Osteocyte (in vitro differentiated cells): Measurements from ENCODE around the gene ANKRD12. TPM values are rescaled to one million over a fixed set of nuclear protein-coding genes. Genes with fewer than 3 reads are reported as not detected.
A peak's percentile ranks its signal among the peaks of the same experiment; 100 is the strongest.

Experiments used
- DNase-seq: peaks from one replicate; pipeline ENCODE4 v3.0.0; 2021; ENCODE audit warnings: mixed read lengths; ENCODE audit not compliant: unreplicated experiment; ENCODE audit errors: extremely low spot score
- H3K27ac Mint-ChIP-seq: one replicate; pipeline ENCODE4 v1.8.0; 2021; ENCODE audit warnings: mild to moderate bottlenecking, mixed read lengths; ENCODE audit not compliant: unreplicated experiment
- H3K27me3 Mint-ChIP-seq: one replicate; pipeline ENCODE4 v1.8.0; 2021; ENCODE audit warnings: mixed read lengths; ENCODE audit not compliant: unreplicated experiment
- H3K36me3 Mint-ChIP-seq: one replicate; pipeline ENCODE4 v1.8.0; 2021; ENCODE audit warnings: mixed read lengths; ENCODE audit not compliant: unreplicated experiment
- H3K4me1 Mint-ChIP-seq: one replicate; pipeline ENCODE4 v1.8.0; 2021; ENCODE audit warnings: mixed read lengths; ENCODE audit not compliant: unreplicated experiment
- H3K4me3 Mint-ChIP-seq: one replicate; pipeline ENCODE4 v1.8.0; 2021; ENCODE audit warnings: mild to moderate bottlenecking, moderate library complexity, mixed read lengths; ENCODE audit not compliant: unreplicated experiment
- H3K9me3 Mint-ChIP-seq: one replicate; pipeline ENCODE4 v1.8.0; 2021; ENCODE audit warnings: mixed read lengths; ENCODE audit not compliant: unreplicated experiment
- total RNA-seq: library from RNA; stranded (reverse); gene quantifications from 2 replicates; pipeline ENCODE4 v1.2.1, GENCODE V29; 2021
- TF ChIP-seq, protein P1 (sequence below): fragments of 200-600 bp; sonication (generic); IDR thresholded peaks from 2 replicates; pipeline ENCODE4 v1.5.0; 2021; ENCODE audit warnings: antibody characterized with exemption, mild to moderate bottlenecking, moderate library complexity

Gene ANKRD12
- total RNA-seq, 1 donor from 2014 or later = 40.0 TPM

DNA sequence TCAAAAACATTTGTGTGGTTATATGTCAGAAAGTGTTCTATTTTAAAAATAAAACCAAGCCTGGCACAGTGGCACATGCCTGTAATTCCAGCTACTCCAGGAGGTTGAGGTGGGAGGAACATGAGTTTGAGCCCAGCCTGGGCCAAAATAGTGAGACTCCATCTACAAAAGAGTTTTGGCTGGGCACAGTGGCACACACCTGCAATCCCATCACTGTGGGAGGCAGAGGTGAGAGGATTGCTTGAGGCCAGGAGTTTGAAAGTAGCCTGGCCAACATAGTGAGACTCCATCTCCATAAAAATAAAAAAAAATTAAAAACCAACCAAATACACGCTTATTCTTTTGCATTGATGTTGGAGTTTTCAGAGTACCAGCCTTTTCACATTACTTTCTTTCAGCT, 9.6 kb downstream of the ANKRD12 start:
- Mint-ChIP-seq H3K27me3 (no peaks in the 10 kb centered on the region), H3K4me1 (peaks cover 33% of the 10 kb centered on the region), H3K27ac (no peak overlapping the region), H3K9me3 (no peaks in the 10 kb centered on the region), H3K36me3 (peaks cover 2% of the 10 kb centered on the region), H3K4me3 (no peak overlapping the region)
- TF ChIP-seq, protein P1, sequence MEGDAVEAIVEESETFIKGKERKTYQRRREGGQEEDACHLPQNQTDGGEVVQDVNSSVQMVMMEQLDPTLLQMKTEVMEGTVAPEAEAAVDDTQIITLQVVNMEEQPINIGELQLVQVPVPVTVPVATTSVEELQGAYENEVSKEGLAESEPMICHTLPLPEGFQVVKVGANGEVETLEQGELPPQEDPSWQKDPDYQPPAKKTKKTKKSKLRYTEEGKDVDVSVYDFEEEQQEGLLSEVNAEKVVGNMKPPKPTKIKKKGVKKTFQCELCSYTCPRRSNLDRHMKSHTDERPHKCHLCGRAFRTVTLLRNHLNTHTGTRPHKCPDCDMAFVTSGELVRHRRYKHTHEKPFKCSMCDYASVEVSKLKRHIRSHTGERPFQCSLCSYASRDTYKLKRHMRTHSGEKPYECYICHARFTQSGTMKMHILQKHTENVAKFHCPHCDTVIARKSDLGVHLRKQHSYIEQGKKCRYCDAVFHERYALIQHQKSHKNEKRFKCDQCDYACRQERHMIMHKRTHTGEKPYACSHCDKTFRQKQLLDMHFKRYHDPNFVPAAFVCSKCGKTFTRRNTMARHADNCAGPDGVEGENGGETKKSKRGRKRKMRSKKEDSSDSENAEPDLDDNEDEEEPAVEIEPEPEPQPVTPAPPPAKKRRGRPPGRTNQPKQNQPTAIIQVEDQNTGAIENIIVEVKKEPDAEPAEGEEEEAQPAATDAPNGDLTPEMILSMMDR = no peak
- no peak for DNase-seq

DNA sequence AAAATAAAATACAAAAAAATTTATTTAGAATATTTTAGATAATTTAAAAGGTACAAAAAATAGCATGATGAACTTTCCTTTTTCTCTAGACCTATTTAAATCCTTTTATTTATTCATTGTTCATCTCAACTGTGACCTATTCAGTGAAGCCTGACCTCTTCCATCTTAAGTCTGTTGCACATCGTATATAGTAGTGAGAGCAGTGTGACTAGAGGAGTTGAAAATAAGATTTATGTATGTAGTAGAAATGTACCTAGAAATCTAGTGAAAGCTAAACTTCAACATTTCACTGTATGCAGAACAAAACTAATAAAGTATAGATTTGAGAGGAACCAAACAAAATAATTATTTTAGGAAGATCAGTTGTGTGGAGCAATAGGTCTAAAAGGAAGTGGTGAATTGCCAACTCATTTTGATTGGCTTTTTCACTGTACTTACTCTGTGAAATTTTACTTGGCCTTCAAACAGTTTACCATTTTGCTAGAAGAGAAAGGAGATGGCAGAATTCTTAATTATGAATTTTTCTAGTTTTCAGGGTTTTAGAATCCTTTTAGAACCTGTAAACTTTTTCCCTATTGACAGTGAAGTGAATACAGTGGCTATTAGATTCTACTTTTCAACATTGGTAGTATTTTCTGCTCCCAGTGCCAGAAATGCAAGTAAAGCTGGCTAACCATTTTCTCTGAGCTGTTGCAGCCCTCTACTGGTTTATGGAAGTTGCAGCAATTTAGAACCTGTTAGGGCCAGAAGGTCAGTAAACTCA, 11.0 kb downstream of the ANKRD12 start:
- Mint-ChIP-seq H3K4me1 (peaks cover 26% of the 10 kb centered on the region), H3K4me3 (no peak overlapping the region), H3K27me3 (no peaks in the 10 kb centered on the region), H3K27ac (peak overlapping the region; percentile 69), H3K9me3 (no peaks in the 10 kb centered on the region), H3K36me3 (peaks cover 2% of the 10 kb centered on the region)
- DNase-seq = no peak
- TF ChIP-seq, protein P1 = peak; percentile 80

DNA sequence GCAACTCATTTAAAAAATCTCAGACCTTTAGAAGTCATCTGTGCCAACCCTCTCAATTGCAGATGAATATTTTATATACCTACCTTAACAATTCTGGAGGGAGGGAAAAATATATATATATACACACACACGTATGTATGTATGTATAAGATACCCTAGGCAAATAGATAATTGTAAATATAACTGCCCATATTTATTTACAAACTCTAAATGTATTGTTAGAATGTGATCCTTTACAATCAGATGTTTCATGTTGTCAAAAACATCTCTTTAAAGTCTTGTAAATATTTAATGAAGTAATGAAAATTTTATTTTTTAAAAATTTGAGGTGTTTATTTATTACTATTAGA, 11.6 kb downstream of the ANKRD12 start:
- TF ChIP-seq, protein P1 = no peak
- no peak overlapping the region for H3K27ac Mint-ChIP-seq
- H3K4me1 Mint-ChIP-seq = peaks cover 26% of the 10 kb centered on the region

DNA sequence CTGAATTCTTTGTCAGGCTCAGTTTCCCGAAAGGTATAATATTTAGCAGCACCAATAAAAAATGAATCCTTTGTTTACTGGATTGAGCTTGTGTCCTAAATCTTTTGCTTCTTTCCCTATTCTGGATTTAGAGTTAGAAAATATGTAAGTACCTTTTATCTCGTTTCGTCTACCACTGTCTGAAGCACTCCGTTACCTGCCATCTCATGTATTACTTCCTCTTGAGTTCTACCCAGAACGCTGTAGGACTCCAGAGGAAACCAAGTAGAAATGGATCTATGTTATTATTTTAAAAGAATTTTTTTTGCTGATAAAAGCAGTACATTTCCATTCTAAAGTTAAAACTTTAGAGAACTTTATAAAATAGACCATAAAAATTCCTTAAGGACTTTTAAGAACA, 13.5 kb downstream of the ANKRD12 start:
- Mint-ChIP-seq H3K27ac (no peak overlapping the region), H3K4me1 (peaks cover 29% of the 10 kb centered on the region), H3K27me3 (no peaks in the 10 kb centered on the region), H3K36me3 (peaks cover 2% of the 10 kb centered on the region), H3K4me3 (no peak overlapping the region), H3K9me3 (no peaks in the 10 kb centered on the region)
- TF ChIP-seq, protein P1 = no peak
- DNase-seq = no peak

More for the DNA sequence above, 11.6 kb downstream of the ANKRD12 start:
- Mint-ChIP-seq H3K9me3 (no peaks in the 10 kb centered on the region), H3K36me3 (peaks cover 2% of the 10 kb centered on the region), H3K4me3 (no peak overlapping the region), H3K27me3 (no peaks in the 10 kb centered on the region)
- no peak for DNase-seq

DNA sequence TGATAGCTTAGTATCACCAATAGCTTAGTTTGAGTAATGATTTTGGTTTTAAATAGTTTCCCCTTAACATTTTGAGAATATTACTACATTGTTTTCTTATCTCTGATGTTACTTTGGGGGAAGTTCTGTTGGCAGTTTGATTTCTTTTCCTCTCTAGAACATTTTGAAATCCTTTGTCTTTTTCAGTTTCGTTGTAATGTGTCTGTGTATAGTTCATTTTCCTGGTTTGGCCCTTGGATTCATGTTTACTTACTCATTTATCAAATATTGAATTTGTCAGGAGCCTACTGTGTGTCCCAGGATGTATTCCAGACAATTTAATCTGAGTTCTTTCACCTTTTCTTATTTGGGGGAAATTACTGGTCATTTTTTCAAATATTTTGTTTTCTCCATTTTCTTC, 16.7 kb downstream of the ANKRD12 start:
- no peak overlapping the region for H3K27ac Mint-ChIP-seq

More for the DNA sequence above, 16.7 kb downstream of the ANKRD12 start:
- TF ChIP-seq, protein P1 = no peak
- peaks cover 4% of the 10 kb centered on the region for H3K36me3 Mint-ChIP-seq
- no peaks in the 10 kb centered on the region for H3K9me3 Mint-ChIP-seq
- peaks cover 10% of the 10 kb centered on the region for H3K4me1 Mint-ChIP-seq
- no peaks in the 10 kb centered on the region for H3K27me3 Mint-ChIP-seq
- no peak overlapping the region for H3K4me3 Mint-ChIP-seq
- DNase-seq = no peak
